HEK293 (cell line): ENCODE results near the gene CRYGN.

Experiments
- CTCF ChIA-PET: fragments of 350-600 bp; formaldehyde crosslinking; extraction: SDS; loops from one replicate; lab custom pipeline; 2021; ENCODE audit warnings: antibody characterized with exemption; lab: Yijun Ruan, JAX
- POLR2A ChIA-PET: fragments of 300-600 bp; formaldehyde crosslinking; extraction: SDS; loops from one replicate; lab custom pipeline; 2020; ENCODE audit warnings: antibody characterized with exemption, inconsistent platforms; lab: Yijun Ruan, JAX
- H3K27ac ChIP-seq: fragments of 200-500 bp; sonication (Bioruptor generic); 2 replicates; pipeline ENCODE4 v1.5.1; 2014; ENCODE audit warnings: low read depth, low read length, control low read depth, inconsistent platforms; ENCODE audit errors: extremely low read depth
- H3K36me3 ChIP-seq, 2 experiments: fragments of 200-500 bp in 1 of 2; sonication (Bioruptor generic) in 1 of 2; 1 replicate in 1 of 2; 2 replicates in 1 of 2; pipeline ENCODE4 v1.5.1; 2014 to 2017; ENCODE audit warnings: inconsistent platforms in 2 of 2, low read length in 2 of 2; ENCODE audit not compliant: control insufficient read depth in 2 of 2, insufficient read depth in 1 of 2
- H3K4me1 ChIP-seq: fragments of 200-500 bp; sonication (Bioruptor generic); 2 replicates; pipeline ENCODE4 v1.5.1; 2014; ENCODE audit warnings: mild to moderate bottlenecking, low read length, inconsistent platforms; ENCODE audit not compliant: control insufficient read depth, insufficient read depth
- H3K4me3 ChIP-seq: 2 replicates; pipeline ENCODE4 v1.5.1; 2011; ENCODE audit warnings: low read depth, mild to moderate bottlenecking, control low read depth, low read length, moderate library complexity
- H3K9me3 ChIP-seq: fragments of 200-500 bp; sonication (Bioruptor generic); 2 replicates; pipeline ENCODE4 v1.5.1; 2014; ENCODE audit warnings: low read depth, low read length, inconsistent platforms; ENCODE audit not compliant: control insufficient read depth, insufficient read depth
- FEZF1 ChIP-seq: fragments of 450-650 bp; formaldehyde crosslinking; IDR thresholded peaks from 2 replicates; pipeline ENCODE4 v1.5.1; 2016; ENCODE audit warnings: missing biosample characterization, missing genetic modification characterization
- ZBTB1 ChIP-seq: fragments of 450-650 bp; formaldehyde crosslinking; IDR thresholded peaks from 2 replicates; pipeline ENCODE4 v1.5.1; 2016; ENCODE audit warnings: missing biosample characterization, missing genetic modification characterization
- ZBTB20 ChIP-seq: fragments of 450-650 bp; formaldehyde crosslinking; IDR thresholded peaks from 2 replicates; pipeline ENCODE4 v1.5.1; 2016; ENCODE audit warnings: missing biosample characterization, missing genetic modification characterization
- ZFP41 ChIP-seq: fragments of 450-650 bp; formaldehyde crosslinking; IDR thresholded peaks from 2 replicates; pipeline ENCODE4 v1.5.1; 2016; ENCODE audit warnings: missing biosample characterization, missing genetic modification characterization, borderline replicate concordance
- ZNF157 ChIP-seq: fragments of 450-650 bp; formaldehyde crosslinking; IDR thresholded peaks from 2 replicates; pipeline ENCODE4 v1.5.1; 2016; ENCODE audit warnings: missing biosample characterization, missing genetic modification characterization
- ZNF202 ChIP-seq: fragments of 450-650 bp; formaldehyde crosslinking; IDR thresholded peaks from 2 replicates; pipeline ENCODE4 v1.5.1; 2016; ENCODE audit warnings: missing biosample characterization, missing genetic modification characterization, borderline replicate concordance
- ZNF423 ChIP-seq: fragments of 450-650 bp; formaldehyde crosslinking; IDR thresholded peaks from 2 replicates; pipeline ENCODE4 v1.5.1; 2016; ENCODE audit warnings: missing biosample characterization, missing genetic modification characterization
- ZNF433 ChIP-seq: fragments of 450-650 bp; formaldehyde crosslinking; IDR thresholded peaks from 2 replicates; pipeline ENCODE4 v1.5.1; 2016; ENCODE audit warnings: missing biosample characterization, missing genetic modification characterization, low read depth
- ZNF521 ChIP-seq: fragments of 450-650 bp; formaldehyde crosslinking; IDR thresholded peaks from 2 replicates; pipeline ENCODE4 v1.5.1; 2017; ENCODE audit warnings: missing biosample characterization, mild to moderate bottlenecking, missing genetic modification characterization
- ZNF555 ChIP-seq: fragments of 450-650 bp; formaldehyde crosslinking; conservative IDR thresholded peaks from 2 replicates; pipeline ENCODE4 v1.5.1; 2017; ENCODE audit warnings: missing biosample characterization, mild to moderate bottlenecking, missing genetic modification characterization, inconsistent platforms
- ZNF600 ChIP-seq: fragments of 450-650 bp; formaldehyde crosslinking; IDR thresholded peaks from 2 replicates; pipeline ENCODE4 v1.5.1; 2016; ENCODE audit warnings: missing biosample characterization, missing genetic modification characterization
- ZNF610 ChIP-seq: fragments of 450-650 bp; formaldehyde crosslinking; IDR thresholded peaks from 2 replicates; pipeline ENCODE4 v1.5.1; 2016; ENCODE audit warnings: missing biosample characterization, missing genetic modification characterization, borderline replicate concordance
- ZNF654 ChIP-seq: fragments of 450-650 bp; formaldehyde crosslinking; IDR thresholded peaks from 2 replicates; pipeline ENCODE4 v1.5.1; 2016; ENCODE audit warnings: low read depth, missing biosample characterization, missing genetic modification characterization
- ZNF785 ChIP-seq: fragments of 450-650 bp; formaldehyde crosslinking; IDR thresholded peaks from 2 replicates; pipeline ENCODE4 v1.5.1; 2016; ENCODE audit warnings: missing biosample characterization, missing genetic modification characterization
- ZXDB ChIP-seq: fragments of 450-650 bp; formaldehyde crosslinking; IDR thresholded peaks from 2 replicates; pipeline ENCODE4 v1.5.1; 2016; ENCODE audit warnings: missing biosample characterization, missing genetic modification characterization
- TF ChIP-seq, protein P1 (sequence below): fragments of 450-650 bp; formaldehyde crosslinking; IDR thresholded peaks from 2 replicates; pipeline ENCODE4 v1.5.1; 2017; ENCODE audit warnings: missing biosample characterization, missing genetic modification characterization
- TF ChIP-seq, protein P2 (sequence below): fragments of 450-650 bp; formaldehyde crosslinking; IDR thresholded peaks from 2 replicates; pipeline ENCODE4 v1.5.1; 2016; ENCODE audit warnings: missing biosample characterization, missing genetic modification characterization
- TF ChIP-seq, protein P3 (sequence below): fragments of 450-650 bp; formaldehyde crosslinking; IDR thresholded peaks from 2 replicates; pipeline ENCODE4 v1.5.1; 2016; ENCODE audit warnings: missing biosample characterization, missing genetic modification characterization
- TF ChIP-seq, protein P4 (sequence below): fragments of 450-650 bp; formaldehyde crosslinking; IDR thresholded peaks from 2 replicates; pipeline ENCODE4 v1.5.1; 2016; ENCODE audit warnings: missing biosample characterization, missing genetic modification characterization, borderline replicate concordance
- TF ChIP-seq, protein P5 (sequence below): fragments of 450-650 bp; formaldehyde crosslinking; optimal IDR thresholded peaks from 2 replicates; pipeline ENCODE3; 2016; ENCODE audit warnings: missing biosample characterization, mild to moderate bottlenecking, missing genetic modification characterization

CRYGN gene

DNA sequence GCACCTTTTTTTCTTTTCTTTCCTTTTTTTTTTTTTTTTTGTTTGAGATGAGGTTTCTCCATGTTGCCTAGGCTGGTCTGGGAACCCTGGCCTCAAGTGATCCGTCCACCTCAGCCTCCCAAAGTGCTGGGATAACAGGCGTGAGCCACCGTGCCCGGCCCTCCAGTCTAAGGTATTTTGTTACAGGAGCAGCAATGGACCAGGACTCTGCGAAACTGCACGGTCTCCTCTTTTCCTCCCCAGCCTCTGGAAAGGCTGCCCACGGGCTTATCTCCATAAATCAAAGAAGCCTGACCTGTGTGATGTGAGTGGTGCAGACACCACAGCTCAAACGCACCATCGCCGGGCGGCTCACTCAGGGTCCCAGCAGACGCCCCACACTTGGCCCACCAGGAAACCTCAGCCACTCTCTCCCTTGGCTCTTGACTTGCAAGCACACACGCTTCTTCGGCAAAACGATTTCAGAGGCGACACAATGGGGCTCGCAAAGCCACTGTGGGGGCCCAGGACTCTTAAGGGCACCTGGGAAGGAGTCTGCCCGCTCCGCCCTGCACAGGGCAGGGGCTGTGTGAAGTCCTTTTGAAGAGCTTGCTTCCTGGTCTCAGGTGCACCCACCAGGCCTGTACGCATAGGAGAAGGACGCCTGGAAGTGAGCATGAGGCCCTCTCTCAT is 50.7 kb downstream of the CRYGN start (continued):
- TF ChIP-seq ZFP41 (tag by site-specific recombination) (no peak), ZNF610 (tag by site-specific recombination) (no peak), ZNF521 (tag by site-specific recombination) (no peak), ZNF785 (tag by site-specific recombination) (no peak)
- TF ChIP-seq, protein P1, sequence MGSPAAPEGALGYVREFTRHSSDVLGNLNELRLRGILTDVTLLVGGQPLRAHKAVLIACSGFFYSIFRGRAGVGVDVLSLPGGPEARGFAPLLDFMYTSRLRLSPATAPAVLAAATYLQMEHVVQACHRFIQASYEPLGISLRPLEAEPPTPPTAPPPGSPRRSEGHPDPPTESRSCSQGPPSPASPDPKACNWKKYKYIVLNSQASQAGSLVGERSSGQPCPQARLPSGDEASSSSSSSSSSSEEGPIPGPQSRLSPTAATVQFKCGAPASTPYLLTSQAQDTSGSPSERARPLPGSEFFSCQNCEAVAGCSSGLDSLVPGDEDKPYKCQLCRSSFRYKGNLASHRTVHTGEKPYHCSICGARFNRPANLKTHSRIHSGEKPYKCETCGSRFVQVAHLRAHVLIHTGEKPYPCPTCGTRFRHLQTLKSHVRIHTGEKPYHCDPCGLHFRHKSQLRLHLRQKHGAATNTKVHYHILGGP (tag by site-specific recombination) = no peak

DNA sequence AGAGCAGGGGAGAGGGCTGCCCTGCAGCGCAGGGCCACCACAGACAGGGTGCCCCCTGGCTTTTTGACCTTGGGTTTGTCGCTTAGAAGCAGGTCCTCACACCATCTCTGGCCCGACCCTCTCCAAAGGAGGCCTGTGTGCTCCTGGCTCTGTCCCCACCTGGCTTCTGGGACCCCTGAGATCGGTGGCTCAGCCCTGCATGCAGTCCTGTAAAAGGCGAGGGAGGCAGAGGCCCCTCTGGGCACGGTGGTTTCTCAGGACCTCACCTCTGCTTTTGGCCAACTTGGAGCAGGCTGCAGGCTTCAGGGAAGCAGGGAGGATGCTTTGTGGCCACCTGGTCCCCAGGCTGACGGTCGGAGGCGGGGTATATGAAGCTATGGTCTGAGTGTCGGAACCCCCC is 51.5 kb downstream of the CRYGN start:
- H3K4me3 ChIP-seq = no peak overlapping the region
- CTCF ChIA-PET = no interaction called here
- no peaks in the 10 kb centered on the region for H3K36me3 ChIP-seq
- POLR2A ChIA-PET = no interaction called here
- TF ChIP-seq ZNF654 (tag by site-specific recombination) = no peak
- TF ChIP-seq, protein P2, sequence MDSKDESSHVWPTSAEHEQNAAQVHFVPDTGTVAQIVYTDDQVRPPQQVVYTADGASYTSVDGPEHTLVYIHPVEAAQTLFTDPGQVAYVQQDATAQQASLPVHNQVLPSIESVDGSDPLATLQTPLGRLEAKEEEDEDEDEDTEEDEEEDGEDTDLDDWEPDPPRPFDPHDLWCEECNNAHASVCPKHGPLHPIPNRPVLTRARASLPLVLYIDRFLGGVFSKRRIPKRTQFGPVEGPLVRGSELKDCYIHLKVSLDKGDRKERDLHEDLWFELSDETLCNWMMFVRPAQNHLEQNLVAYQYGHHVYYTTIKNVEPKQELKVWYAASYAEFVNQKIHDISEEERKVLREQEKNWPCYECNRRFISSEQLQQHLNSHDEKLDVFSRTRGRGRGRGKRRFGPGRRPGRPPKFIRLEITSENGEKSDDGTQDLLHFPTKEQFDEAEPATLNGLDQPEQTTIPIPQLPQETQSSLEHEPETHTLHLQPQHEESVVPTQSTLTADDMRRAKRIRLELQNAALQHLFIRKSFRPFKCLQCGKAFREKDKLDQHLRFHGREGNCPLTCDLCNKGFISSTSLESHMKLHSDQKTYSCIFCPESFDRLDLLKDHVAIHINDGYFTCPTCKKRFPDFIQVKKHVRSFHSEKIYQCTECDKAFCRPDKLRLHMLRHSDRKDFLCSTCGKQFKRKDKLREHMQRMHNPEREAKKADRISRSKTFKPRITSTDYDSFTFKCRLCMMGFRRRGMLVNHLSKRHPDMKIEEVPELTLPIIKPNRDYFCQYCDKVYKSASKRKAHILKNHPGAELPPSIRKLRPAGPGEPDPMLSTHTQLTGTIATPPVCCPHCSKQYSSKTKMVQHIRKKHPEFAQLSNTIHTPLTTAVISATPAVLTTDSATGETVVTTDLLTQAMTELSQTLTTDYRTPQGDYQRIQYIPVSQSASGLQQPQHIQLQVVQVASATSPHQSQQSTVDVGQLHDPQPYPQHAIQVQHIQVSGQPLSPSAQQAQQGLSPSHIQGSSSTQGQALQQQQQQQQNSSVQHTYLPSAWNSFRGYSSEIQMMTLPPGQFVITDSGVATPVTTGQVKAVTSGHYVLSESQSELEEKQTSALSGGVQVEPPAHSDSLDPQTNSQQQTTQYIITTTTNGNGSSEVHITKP (tag by site-specific recombination) = 0 out of 2 replicates have a peak, but pooled peaks have one; percentile 16
- no peak overlapping the region for H3K27ac ChIP-seq
- H3K9me3 ChIP-seq = no peaks in the 10 kb centered on the region
- no peaks in the 10 kb centered on the region for H3K4me1 ChIP-seq

DNA sequence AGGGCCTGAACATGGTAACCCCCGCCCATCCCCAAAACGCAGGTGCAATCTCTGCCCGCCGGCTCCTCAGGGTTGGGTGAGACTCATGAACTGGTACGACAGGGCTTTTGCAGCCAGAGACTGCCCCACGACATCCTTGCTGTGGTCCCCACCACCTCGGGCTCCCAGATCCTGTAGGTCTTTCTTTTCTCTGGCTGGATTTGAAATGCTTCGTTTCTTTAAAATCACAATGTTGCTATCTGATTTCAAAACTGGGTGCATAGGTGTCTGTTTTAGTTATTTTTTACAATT is 52.0 kb downstream of the CRYGN start:
- Histone ChIP-seq H3K27ac (no peak overlapping the region), H3K4me3 (no peak overlapping the region), H3K4me1 (no peaks in the 10 kb centered on the region), H3K9me3 (no peaks in the 10 kb centered on the region), H3K36me3 (no peaks in the 10 kb centered on the region)
- CTCF ChIA-PET = no interaction called here
- POLR2A ChIA-PET = no interaction called here
- TF ChIP-seq ZNF423 (tag by site-specific recombination) = no peak
- TF ChIP-seq ZBTB20 (tag by site-specific recombination) = no peak
- no peak for TF ChIP-seq ZNF157 (tag by site-specific recombination)
- no peak for TF ChIP-seq ZNF433 (tag by site-specific recombination)
- TF ChIP-seq, protein P3, sequence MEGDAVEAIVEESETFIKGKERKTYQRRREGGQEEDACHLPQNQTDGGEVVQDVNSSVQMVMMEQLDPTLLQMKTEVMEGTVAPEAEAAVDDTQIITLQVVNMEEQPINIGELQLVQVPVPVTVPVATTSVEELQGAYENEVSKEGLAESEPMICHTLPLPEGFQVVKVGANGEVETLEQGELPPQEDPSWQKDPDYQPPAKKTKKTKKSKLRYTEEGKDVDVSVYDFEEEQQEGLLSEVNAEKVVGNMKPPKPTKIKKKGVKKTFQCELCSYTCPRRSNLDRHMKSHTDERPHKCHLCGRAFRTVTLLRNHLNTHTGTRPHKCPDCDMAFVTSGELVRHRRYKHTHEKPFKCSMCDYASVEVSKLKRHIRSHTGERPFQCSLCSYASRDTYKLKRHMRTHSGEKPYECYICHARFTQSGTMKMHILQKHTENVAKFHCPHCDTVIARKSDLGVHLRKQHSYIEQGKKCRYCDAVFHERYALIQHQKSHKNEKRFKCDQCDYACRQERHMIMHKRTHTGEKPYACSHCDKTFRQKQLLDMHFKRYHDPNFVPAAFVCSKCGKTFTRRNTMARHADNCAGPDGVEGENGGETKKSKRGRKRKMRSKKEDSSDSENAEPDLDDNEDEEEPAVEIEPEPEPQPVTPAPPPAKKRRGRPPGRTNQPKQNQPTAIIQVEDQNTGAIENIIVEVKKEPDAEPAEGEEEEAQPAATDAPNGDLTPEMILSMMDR (tag by site-specific recombination) = no peak
- no peak for TF ChIP-seq ZNF555 (tag by site-specific recombination)
- TF ChIP-seq, protein P4, sequence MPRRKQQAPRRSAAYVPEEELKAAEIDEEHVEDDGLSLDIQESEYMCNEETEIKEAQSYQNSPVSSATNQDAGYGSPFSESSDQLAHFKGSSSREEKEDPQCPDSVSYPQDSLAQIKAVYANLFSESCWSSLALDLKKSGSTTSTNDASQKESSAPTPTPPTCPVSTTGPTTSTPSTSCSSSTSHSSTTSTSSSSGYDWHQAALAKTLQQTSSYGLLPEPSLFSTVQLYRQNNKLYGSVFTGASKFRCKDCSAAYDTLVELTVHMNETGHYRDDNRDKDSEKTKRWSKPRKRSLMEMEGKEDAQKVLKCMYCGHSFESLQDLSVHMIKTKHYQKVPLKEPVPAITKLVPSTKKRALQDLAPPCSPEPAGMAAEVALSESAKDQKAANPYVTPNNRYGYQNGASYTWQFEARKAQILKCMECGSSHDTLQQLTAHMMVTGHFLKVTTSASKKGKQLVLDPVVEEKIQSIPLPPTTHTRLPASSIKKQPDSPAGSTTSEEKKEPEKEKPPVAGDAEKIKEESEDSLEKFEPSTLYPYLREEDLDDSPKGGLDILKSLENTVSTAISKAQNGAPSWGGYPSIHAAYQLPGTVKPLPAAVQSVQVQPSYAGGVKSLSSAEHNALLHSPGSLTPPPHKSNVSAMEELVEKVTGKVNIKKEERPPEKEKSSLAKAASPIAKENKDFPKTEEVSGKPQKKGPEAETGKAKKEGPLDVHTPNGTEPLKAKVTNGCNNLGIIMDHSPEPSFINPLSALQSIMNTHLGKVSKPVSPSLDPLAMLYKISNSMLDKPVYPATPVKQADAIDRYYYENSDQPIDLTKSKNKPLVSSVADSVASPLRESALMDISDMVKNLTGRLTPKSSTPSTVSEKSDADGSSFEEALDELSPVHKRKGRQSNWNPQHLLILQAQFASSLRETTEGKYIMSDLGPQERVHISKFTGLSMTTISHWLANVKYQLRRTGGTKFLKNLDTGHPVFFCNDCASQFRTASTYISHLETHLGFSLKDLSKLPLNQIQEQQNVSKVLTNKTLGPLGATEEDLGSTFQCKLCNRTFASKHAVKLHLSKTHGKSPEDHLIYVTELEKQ (tag by site-specific recombination) = no peak
- no peak for TF ChIP-seq ZNF600
- no peak for TF ChIP-seq ZXDB (tag by site-specific recombination)
- TF ChIP-seq, protein P5, sequence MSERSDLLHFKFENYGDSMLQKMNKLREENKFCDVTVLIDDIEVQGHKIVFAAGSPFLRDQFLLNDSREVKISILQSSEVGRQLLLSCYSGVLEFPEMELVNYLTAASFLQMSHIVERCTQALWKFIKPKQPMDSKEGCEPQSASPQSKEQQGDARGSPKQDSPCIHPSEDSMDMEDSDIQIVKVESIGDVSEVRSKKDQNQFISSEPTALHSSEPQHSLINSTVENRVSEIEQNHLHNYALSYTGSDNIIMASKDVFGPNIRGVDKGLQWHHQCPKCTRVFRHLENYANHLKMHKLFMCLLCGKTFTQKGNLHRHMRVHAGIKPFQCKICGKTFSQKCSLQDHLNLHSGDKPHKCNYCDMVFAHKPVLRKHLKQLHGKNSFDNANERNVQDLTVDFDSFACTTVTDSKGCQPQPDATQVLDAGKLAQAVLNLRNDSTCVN (tag by site-specific recombination) = no peak
- no peak for TF ChIP-seq ZBTB1 (tag by site-specific recombination)
- no peak for TF ChIP-seq FEZF1 (tag by site-specific recombination)
- no peak for TF ChIP-seq ZNF202 (tag by site-specific recombination)
